Measurements from ENCODE around the gene MTMR12.

The MTMR12 gene

DNA sequence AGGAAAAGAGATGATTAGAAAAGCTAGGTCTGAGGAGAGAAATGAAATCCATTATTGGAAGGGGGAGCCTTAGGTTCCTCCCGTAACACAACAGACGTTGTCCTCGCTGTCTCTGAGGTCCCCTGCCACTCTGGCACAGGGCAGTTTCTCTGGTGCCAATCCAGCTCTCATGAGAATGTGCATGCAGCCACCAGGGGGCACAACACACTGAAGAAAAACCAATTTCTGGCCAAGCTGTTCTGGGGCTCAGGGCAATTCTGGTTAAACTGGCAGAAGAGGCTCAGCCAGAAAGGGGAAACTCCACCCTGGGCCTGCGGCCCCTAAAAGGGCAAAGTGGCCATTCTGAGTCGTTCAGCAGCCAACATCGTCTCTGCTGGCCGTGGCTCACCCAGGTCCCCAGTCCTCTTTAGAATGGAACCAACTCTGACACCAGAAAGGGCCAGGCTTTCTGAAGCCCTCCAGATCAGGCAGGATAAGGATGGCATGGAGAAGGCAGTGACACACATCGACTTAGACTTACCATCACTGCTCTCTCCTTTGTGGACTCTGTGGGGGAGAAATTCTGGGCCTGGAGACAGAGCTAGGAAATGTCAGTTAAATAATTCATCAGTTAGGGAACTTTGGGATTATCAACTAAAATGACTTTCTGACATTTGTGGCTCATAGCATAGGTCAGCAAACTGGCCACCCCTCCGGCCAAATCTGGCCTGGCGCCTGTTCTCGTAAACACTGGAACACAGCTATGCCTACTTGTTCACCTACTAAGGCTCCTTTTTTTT lies 80.1 kb downstream of the MTMR12 start:
- peak; percentile 82 for DNase-seq (ENCODE audit: low read depth)
- no peak overlapping the region for H3K4me3 ChIP-seq (replicated peaks; ENCODE audit: low read depth, low read length)
- TF ChIP-seq, protein P1, sequence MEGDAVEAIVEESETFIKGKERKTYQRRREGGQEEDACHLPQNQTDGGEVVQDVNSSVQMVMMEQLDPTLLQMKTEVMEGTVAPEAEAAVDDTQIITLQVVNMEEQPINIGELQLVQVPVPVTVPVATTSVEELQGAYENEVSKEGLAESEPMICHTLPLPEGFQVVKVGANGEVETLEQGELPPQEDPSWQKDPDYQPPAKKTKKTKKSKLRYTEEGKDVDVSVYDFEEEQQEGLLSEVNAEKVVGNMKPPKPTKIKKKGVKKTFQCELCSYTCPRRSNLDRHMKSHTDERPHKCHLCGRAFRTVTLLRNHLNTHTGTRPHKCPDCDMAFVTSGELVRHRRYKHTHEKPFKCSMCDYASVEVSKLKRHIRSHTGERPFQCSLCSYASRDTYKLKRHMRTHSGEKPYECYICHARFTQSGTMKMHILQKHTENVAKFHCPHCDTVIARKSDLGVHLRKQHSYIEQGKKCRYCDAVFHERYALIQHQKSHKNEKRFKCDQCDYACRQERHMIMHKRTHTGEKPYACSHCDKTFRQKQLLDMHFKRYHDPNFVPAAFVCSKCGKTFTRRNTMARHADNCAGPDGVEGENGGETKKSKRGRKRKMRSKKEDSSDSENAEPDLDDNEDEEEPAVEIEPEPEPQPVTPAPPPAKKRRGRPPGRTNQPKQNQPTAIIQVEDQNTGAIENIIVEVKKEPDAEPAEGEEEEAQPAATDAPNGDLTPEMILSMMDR (IDR thresholded peaks at IDR 0.05; ENCODE audit: low read length, missing control alignments) = peak; percentile 86

DNA sequence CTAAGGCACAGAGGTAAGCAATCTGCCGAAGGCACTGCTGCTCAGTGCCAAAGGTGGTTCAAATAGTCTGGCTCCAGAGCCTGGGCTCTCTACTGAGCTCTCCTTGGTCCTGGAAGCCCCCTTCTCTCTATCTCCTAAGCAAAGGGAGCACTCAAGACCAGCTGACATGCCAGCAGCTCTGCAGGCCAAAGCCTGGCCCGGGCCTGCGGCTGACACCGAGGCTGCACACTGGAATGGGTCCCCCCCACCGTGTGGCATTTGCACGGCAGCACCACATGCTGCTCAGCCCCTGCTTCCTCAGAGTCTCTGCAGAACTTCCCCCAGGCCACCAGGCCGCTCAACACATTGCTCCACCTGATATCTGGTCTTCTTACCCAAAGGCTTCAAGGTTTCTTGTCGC lies 80.8 kb downstream of the MTMR12 start:
- DNase-seq (ENCODE audit: low read depth) = no peak
- H3K4me3 ChIP-seq (replicated peaks; ENCODE audit: low read depth, low read length) = no peak overlapping the region
- TF ChIP-seq, protein P1 (IDR thresholded peaks at IDR 0.05; ENCODE audit: low read length, missing control alignments) = no peak

DNA sequence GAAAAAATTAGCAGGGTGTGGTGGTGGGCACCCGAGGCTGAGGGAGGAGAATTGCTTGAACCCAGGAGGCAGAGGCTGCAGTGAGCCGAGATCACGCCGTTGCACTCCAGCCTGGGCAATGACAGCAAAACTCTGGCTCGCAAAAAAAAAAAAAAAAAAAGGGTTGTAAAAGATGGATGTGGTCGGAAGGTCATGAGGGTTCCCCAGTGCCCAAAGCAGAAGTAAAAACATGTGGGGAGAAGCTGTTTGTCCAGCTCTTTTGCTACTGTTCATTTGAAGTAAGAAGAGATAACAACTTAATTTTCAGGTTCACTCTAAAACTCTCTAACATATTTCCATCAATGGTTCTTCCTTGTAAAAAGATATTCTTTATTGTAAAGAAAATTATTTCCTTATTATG lies 81.5 kb downstream of the MTMR12 start:
- DNase-seq (ENCODE audit: low read depth) = no peak
- no peak overlapping the region for H3K4me3 ChIP-seq (replicated peaks; ENCODE audit: low read depth, low read length)
- TF ChIP-seq, protein P1 (IDR thresholded peaks at IDR 0.05; ENCODE audit: low read length, missing control alignments) = no peak

DNA sequence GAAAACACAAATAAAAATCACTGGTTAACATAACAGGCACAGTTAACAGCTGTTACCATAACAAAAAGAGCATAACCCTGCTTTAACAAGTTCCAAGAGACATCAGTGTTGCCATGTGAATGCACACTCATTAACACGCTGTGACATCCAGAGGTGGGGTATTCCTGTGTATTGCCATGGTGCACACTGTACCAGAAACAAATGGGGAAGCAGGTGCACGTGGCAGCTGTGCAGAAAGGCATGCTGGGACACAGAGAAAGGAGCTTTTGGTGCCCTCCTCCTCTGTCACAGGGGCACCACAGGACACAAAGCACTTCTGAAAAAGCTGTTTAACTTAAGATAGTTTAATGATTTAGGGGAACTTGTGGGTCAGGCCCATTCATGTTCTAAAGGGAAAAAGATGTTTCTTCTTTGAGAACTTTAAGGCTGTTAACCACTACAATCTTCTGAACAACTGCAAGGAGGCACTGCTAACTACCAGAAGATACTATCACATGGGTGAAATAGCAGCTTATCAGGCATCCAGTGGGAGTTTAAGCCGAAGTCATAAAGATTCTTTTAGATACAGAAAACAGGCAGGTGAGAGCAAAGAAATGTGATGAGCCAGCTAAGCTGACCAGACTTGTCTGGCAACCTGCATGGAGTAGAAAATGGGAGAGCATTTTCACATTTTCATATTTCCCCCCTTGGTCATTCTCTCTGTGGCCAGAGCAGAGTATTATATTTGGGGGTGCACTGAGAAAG lies 82.2 kb downstream of the MTMR12 start:
- DNase-seq (ENCODE audit: low read depth) = no peak
- H3K4me3 ChIP-seq (replicated peaks; ENCODE audit: low read depth, low read length) = no peak overlapping the region
- TF ChIP-seq, protein P1 (IDR thresholded peaks at IDR 0.05; ENCODE audit: low read length, missing control alignments) = no peak

DNA sequence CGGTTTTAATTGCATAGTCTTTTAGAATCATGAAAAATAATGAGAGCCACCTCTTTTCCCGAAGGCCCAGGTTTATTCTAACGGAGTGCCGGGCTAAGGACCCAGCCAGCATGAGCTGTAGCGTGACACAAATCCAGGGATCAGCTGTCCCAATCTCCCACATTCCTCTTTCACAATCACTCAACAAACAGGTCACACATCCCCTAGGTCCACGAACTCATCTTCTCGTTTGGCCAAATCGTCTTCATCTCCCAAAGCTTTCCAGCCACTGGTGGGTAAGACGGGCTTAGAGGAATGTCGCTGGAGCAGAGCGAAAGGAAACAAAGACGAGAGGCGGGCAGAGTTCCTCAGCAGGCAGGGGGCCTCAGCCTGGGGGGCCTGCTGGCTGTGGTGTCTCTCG lies 83.2 kb downstream of the MTMR12 start:
- H3K4me3 ChIP-seq (replicated peaks; ENCODE audit: low read depth, low read length) = no peak overlapping the region
- TF ChIP-seq, protein P1 (IDR thresholded peaks at IDR 0.05; ENCODE audit: low read length, missing control alignments) = no peak
- DNase-seq (ENCODE audit: low read depth) = no peak

DNA sequence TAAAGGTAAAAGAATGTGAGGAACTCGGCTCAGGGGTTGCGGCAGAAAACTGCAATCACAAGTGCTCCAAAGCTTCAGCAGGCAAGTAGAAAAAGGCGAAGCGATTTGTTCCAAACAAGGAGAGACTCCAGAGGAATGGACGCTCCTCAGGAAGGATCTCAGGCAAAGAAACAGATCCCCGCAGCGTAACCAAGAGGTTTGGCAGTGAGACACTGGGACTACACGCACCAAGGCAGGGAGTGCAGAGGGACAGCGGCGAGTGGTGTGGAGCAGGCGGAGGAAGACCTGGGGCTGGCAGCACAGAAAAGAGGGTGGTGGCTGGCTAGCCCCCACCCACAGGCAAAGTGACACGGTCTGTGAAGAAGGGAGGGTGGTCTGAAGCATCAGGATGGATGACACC lies 83.9 kb downstream of the MTMR12 start:
- no peak overlapping the region for H3K4me3 ChIP-seq (replicated peaks; ENCODE audit: low read depth, low read length)
- DNase-seq (ENCODE audit: low read depth) = no peak
- TF ChIP-seq, protein P1 (IDR thresholded peaks at IDR 0.05; ENCODE audit: low read length, missing control alignments) = no peak

Measured in fibroblast of pulmonary artery (primary cell).